IPS-18c (cell line): Measurements from ENCODE around the gene SAE1.

Experiments used
- H3K4me3 ChIP-seq: 2 replicates; pipeline ENCODE4 v1.7.0; 2013; ENCODE audit warnings: low read depth, mild to moderate bottlenecking, low read length, moderate library complexity; ENCODE audit not compliant: insufficient read depth
- H3K9me3 ChIP-seq: one replicate; pipeline ENCODE4 v1.6.1; 2013; ENCODE audit warnings: mild to moderate bottlenecking, low read length, moderate library complexity; ENCODE audit not compliant: control insufficient read depth, insufficient read depth

Gene SAE1

GRCh38 chr19:47221080-47221841 is 90.6 kb downstream of the SAE1 start:
- Histone ChIP-seq H3K4me3 (no peak overlapping the region), H3K9me3 (no peaks in the 10 kb centered on the region)

- Histone ChIP-seq H3K4me3 (no peak overlapping the region), H3K9me3 (no peaks in the 10 kb centered on the region)
Measured at GRCh38 chr19:47221890-47222289, 91.3 kb downstream of the SAE1 start.

- peak overlapping the region; percentile 66 for H3K4me3 ChIP-seq
- H3K9me3 ChIP-seq, result no peaks in the 10 kb centered on the region
Measured at GRCh38 chr19:47225746-47226425, 95.3 kb downstream of the SAE1 start.

- H3K4me3 ChIP-seq, result peak overlapping the region; percentile 66
- no peaks in the 10 kb centered on the region for H3K9me3 ChIP-seq
Measured at GRCh38 chr19:47226426-47227351, 96.1 kb downstream of the SAE1 start.

GRCh38 chr19:47227352-47228167 is 96.9 kb downstream of the SAE1 start:
- Histone ChIP-seq H3K4me3 (peak overlapping the region; percentile 84; the same call in 1 of the 2 replicates), H3K9me3 (no peaks in the 10 kb centered on the region)

DNA sequence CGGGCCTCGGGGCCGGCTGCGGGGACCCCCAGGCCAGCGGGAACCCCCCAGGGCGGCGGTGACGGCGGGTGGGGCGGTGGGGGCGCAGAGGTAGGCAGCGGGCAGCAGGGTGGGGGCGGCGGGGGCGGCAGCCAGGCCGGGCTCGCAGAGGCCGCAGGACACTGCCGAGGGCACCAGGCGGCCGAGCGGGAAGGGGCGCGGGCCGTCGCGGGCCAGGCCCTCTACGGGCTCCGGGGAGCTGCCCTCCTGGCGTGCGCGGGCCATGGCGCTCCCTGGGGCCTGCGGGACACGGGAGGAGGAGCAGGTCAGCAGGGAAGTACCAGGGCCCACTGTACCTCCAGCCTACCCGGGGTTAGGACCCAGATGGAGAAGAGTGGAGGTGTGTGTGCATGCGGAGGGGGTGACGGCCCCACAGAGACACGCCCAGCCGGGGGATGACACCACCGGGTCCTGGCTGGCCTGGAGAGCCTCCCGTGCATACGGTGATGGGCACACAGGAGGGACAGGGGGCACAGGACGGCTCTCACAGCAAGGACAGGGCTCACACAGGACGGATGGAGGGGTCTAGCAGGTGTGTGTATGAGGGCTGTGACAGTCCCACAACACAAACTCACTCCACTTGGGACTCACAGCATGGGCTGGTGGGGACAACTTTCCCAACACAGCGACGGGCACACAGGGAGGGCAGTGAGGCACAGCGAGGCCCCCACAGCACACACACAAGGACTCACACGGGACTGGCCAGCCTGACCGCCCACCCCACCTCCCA is 97.7 kb downstream of the SAE1 start:
- Histone ChIP-seq H3K9me3 (no peaks in the 10 kb centered on the region), H3K4me3 (peak overlapping the region; percentile 84)

- Histone ChIP-seq H3K4me3 (peak overlapping the region; percentile 84), H3K9me3 (no peaks in the 10 kb centered on the region)
Measured at GRCh38 chr19:47228937-47229675, 98.5 kb downstream of the SAE1 start.

DNA sequence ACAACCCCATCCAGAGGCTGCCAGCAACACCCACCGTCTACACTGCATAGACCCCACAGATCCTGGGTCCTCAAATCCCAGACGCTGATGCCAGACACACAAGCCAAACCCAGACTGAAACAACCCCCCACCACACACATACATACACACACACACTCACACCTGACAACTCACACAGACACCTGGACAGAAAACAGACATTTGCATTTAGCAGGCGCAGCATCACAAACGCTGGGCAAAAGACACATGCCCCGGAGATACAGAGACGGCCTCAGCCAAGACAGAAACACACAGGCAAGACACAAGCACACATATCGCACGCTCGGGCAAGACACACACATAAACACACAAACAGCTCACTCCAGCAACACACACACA is 99.0 kb downstream of the SAE1 start:
- Histone ChIP-seq H3K9me3 (no peaks in the 10 kb centered on the region), H3K4me3 (peak overlapping the region; percentile 84)

GRCh38 chr19:47230054-47230920 is 99.7 kb downstream of the SAE1 start:
- Histone ChIP-seq H3K9me3 (no peaks in the 10 kb centered on the region), H3K4me3 (peak overlapping the region; percentile 84)

GRCh38 chr19:47230921-47231214 is 100.2 kb downstream of the SAE1 start, which contains the start of gene BBC3:
Gene BBC3, minus strand, starts transcription at chr19:47231199. Its CDS starts 2,768 bp downstream, at chr19:47228431.
- no peaks in the 10 kb centered on the region for H3K9me3 ChIP-seq
- peak within 1 kb of the TSS; percentile 84 for H3K4me3 ChIP-seq

DNA sequence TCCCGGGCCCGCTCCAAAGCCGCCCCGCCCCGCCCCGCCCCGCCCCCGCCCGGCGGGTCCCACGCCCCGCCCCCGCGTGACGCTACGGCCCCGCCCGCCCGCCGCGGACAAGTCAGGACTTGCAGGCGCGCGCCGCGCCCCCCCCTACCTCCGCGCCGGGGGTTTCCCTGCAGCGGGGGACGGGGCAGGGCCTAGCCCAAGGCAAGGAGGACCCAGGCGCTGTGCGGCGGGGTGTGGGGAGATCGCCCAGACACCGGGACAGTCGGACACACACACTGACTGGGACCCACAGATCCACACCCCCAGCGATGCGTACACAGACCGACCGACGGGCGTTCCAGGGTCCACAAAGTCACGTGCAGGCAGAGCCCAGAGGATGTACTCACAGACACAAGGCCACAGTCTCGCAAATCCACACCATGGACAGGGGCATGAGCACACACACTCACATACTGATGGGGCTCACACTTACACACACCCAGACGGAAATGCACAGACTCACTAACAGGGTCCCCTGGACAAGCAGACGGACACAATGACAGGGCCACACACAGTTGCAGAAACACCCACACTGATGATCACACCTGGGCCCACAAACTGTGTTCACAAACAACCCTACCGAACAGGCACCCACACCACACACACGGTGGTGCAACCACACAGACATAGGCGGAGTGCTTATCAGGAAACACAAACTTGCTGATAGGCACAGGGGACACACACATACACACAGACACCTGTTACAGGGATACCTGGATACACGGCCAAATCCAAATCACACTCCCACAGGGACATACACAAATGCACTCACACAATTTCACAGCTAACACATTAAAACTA is 100.8 kb downstream of the SAE1 start:
- H3K4me3 ChIP-seq, result peak overlapping the region; percentile 47; the same call in 1 of the 2 replicates
- no peaks in the 10 kb centered on the region for H3K9me3 ChIP-seq

DNA sequence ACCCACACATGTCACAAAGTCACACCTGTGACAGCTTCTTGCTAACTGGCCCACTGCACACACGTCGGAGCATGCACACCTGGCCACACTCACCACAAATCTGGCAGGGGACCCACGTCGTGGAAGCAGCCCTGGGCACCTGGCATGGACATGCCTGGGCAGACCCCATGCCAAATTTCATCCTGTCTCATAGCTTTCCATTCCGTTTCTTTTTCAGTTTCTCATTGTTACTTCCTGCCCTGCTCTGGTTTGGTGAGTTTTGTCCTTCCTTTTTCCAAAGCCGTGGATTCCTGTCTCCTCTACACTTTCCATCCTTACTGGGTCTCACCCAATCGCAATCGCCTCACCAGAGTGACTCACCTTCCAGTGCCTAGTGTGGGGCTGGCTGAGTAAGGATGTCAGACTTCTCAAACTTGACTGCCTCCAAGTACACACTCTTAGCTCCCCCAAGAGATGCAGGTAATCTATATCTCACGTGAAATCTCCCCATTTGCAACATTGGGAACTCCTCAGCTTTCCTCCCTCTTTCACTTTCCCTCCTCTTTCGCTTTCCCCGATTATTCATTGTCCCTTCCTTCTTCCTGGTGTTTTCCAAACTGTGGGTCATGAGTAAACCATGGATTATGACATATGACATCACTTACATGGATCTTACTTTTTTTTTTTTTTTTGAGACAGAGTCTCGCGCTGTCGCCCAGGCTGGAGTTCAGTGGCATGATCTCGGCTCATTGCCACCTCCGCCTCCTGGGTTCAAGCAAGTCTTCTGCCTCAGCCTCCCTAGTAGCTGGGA is 102.0 kb downstream of the SAE1 start:
- H3K9me3 ChIP-seq, result no peaks in the 10 kb centered on the region
- no peak overlapping the region for H3K4me3 ChIP-seq

DNA sequence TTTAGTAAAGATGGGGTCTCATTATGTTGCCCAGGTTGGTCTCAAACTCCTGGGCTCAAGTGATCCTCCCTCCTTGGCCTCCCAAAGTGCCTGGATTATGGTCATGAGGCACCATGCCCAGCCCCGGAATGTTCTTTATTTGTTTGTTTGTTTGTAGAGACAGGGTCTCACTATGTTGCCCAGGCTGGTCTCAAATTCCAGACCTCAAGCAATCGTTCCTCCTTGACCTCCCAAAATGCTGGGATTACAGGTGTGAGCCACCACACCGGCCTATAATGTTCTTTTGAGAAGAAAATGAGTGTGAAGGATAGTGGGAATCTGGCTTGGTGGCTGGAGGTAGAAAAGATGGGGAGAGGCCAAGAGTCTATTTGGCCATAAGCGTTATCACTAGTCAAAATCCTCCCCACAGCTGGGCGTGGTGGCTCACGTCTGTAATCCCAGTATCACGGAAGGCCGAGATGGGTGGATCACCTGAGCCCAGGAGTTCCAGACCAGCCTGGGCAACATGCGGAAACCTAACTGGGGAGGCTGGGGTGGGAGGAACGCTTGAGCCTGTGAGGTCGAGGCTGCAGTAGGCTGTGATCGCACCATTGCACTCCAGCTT is 105.5 kb downstream of the SAE1 start:
- no peaks in the 10 kb centered on the region for H3K9me3 ChIP-seq
- no peak overlapping the region for H3K4me3 ChIP-seq
